22Rv1 (cell line): ENCODE data around the gene SAXO1.
"Not testable (repeated sequence)": the region's sequence is repeated elsewhere in the genome, so short reads cannot be mapped to it uniquely, and the experiment has no call there.

Source experiments
- H3K27ac ChIP-seq: fragments of 450-650 bp; 2 replicates; pipeline ENCODE4 v1.5.1; 2017
- ZFX ChIP-seq: fragments of 450-650 bp; IDR thresholded peaks from 2 replicates; pipeline ENCODE4 v1.6.1; 2017; ENCODE audit warnings: antibody characterized with exemption, borderline replicate concordance
- TF ChIP-seq, protein P1 (sequence below): fragments of 450-650 bp; IDR thresholded peaks from 2 replicates; pipeline ENCODE4 v1.5.1; 2017; ENCODE audit warnings: mild to moderate bottlenecking

SAXO1 gene

DNA sequence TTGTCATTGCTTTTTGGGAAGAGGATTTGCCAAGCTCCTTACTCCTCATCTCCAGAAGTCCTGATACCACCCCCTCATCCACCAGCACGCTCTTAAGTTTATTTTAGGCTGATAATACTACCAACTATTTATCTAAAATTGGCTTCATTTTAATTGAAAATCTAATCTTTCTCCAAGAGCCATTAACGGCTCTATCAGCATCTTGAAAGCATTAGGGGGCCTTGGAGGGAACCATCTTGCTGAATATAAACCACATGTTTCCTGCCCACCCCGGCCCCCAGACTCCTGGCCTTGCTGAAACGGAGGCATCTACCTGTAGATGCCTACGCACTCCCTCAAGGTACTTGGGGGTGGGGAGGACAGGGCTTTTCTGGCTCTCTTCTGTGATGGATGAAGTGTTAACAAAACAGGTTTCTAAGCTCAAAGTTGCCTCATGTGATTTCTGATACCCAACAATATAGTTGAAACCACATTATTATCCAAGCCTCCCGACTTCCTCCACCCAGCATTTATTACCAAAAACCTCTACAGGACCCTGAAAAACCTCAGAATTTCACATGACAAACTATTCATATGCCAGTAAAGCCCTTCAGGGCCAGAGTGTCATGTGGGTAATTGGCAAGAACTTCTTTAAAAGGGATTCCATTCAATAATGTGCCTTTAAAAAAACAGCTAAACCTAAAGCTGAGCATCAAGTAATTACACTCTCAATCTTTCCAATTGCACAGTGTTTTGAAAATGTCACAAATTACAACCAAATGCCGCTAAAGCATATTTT lies 96.7 kb downstream of the SAXO1 start:
- no peak for TF ChIP-seq ZFX
- TF ChIP-seq, protein P1, sequence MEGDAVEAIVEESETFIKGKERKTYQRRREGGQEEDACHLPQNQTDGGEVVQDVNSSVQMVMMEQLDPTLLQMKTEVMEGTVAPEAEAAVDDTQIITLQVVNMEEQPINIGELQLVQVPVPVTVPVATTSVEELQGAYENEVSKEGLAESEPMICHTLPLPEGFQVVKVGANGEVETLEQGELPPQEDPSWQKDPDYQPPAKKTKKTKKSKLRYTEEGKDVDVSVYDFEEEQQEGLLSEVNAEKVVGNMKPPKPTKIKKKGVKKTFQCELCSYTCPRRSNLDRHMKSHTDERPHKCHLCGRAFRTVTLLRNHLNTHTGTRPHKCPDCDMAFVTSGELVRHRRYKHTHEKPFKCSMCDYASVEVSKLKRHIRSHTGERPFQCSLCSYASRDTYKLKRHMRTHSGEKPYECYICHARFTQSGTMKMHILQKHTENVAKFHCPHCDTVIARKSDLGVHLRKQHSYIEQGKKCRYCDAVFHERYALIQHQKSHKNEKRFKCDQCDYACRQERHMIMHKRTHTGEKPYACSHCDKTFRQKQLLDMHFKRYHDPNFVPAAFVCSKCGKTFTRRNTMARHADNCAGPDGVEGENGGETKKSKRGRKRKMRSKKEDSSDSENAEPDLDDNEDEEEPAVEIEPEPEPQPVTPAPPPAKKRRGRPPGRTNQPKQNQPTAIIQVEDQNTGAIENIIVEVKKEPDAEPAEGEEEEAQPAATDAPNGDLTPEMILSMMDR, result no peak
- no peak overlapping the region for H3K27ac ChIP-seq

DNA sequence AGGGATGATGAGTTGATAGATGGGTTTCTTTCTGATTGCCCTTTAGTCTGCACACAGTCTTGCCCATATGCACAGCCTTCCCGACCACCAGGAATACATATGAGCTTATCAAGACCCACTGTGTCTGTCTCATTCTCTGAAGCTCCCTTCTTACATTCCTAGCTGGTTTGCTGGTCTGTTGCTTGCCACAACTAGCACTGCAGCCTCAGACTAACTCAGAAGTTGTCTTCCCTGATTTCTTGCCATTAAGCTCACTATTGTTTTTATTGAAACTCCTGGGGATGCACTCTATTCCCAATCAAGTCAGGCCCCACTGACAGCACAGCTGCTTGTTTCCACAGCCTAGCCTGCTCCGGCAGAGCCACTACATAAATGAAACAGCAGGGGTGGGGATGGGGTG lies 97.5 kb downstream of the SAXO1 start:
- TF ChIP-seq, protein P1, result no peak
- TF ChIP-seq ZFX, result no peak
- H3K27ac ChIP-seq, result no peak overlapping the region

DNA sequence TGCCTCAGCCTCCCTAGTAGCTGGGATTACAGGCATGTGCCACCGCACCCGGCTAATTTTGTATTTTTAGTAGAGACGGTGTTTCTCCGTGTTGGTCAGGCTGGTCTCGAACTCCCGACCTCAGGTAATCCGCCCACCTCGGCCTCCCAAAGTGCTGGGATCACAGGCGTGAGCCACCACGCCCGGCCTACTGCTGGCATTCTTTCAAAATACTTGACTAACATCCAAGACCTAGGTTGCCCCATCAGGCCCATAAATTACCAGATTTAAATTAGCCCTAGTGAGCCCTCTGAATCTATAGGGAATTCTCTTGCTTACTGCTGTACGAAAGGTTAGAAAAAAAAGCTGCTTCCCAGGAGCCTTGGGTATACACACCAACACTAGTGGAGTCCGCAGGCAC lies 102.4 kb downstream of the SAXO1 start:
- H3K27ac ChIP-seq, result not testable (repeated sequence)

DNA sequence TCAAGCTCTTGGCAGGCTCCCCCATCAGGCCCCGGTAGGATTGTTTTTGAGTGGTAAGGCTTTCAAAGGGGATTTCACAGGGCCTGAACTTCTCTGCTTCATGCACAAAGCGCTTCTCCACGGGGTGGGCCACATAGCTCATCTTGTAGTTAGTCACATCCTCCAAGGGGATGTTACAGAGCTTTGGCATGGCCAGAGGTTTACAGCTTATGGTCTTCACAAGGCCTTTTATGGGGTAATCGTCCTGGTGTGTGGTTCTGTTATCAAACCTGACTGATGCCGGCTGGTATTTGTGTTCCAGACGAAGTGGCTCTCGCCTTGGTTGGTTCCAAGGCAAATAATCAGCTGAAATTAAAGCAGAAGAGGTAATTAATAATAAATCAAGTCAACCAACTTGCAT lies 104.3 kb downstream of the SAXO1 start:
- TF ChIP-seq, protein P1, result no peak
- TF ChIP-seq ZFX, result no peak
- H3K27ac ChIP-seq, result no peak overlapping the region

DNA sequence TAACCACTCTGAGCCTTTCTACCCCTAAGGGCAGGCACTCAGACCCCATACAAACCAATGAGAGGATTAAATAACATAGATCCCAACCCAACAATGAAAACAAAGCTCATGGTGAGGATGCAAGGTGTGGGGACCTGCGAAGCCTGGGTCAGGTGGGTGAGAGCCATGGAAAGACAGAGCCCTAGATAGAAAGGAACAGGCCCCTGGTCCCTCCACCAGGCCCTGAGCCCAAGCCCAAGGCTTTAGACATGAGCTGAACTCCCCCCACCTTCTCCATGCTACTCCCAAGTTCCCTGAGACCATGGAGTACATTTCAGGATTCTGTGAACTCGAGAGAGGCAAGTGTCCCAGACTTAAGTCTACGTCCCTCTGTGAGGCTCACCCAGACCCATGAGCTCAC lies 106.5 kb downstream of the SAXO1 start:
- H3K27ac ChIP-seq, result no peak overlapping the region
- TF ChIP-seq ZFX, result no peak
- TF ChIP-seq, protein P1, result no peak

DNA sequence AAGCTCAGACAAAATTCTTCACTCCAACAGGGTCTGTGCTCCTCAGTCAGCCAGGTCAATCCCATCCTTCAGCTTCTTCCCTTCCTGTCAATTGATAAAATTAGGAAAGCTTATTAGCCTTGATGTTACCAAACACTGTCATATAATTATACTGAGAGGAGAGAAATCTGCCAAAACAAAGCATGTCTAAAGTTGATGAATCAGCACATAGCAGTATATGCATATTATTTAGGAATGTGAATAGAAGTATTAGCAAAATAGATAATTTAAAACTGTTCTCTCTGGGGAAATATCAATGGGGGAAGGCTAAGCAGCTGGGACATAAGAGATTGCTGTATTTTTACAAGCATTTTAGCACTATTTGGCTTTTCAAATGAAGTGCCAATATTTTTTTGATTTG lies 107.1 kb downstream of the SAXO1 start:
- TF ChIP-seq ZFX, result no peak
- TF ChIP-seq, protein P1, result no peak
- H3K27ac ChIP-seq, result no peak overlapping the region

DNA sequence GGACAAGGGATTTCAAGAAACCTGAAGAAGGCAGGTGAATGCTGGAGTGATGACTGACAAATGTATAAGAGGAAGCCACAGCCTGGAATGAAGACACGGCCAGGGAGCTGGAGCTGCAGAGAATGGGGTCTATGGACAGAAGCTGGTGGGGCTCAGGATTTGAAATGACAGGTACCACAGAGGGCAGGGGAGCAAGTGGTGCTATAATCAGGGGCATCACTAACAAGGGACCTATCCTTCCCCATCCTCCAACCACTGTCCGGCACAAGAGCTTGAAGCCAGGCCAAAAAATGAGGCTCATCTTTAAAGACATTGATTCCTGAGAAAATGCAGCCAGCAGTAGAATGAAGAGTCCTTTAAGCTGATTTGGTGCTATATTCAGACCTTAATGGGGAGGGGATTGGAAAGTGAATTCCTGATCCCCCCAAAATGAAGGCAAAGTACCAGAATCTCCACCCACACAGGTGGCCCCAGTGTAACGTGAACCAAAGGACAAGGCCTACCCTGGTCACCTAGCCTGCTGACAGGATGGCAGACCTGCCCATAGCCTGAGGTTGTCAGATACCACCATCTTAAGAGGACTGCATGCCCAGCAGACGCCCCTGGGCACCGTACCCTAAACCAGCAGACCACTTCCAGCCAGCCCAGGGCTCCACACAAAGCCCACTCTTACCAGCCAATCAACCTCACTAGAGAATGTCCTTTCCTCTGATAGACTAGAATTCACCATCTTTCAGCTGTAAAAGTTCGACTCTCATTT lies 109.2 kb downstream of the SAXO1 start:
- no peak overlapping the region for H3K27ac ChIP-seq
- TF ChIP-seq, protein P1, result no peak
- TF ChIP-seq ZFX, result no peak
